Activated CD4-positive, alpha-beta T cell treated with anti-CD3 and anti-CD28 coated beads, Interleukin-2, amount 50 U/mL, for 16 hours (primary cell): ENCODE measurements around the gene ATG16L2.
"Not testable (repeated sequence)": the region's sequence is repeated elsewhere in the genome, so short reads cannot be mapped to it uniquely, and the experiment has no call there.

Source experiments
- DNase-seq: peaks from one replicate; pipeline ENCODE4 v3.0.0-alpha.2; 2020

Gene ATG16L2

GRCh38 chr11:72850832-72851231 lies 36.6 kb downstream of the ATG16L2 start:
- no peak for DNase-seq

GRCh38 chr11:72851726-72852125 lies 37.5 kb downstream of the ATG16L2 start:
- DNase-seq, result no peak

GRCh38 chr11:72856065-72856464 lies 41.9 kb downstream of the ATG16L2 start:
- no peak for DNase-seq

GRCh38 chr11:72856551-72857345 lies 42.5 kb downstream of the ATG16L2 start:
- DNase-seq, result no peak

GRCh38 chr11:72858267-72858666 lies 44.1 kb downstream of the ATG16L2 start:
- DNase-seq, result not testable (repeated sequence)

- no peak for DNase-seq
These were observed 44.9 kb downstream of the ATG16L2 start for GRCh38 chr11:72859126-72859525.

GRCh38 chr11:72860010-72860409 lies 45.8 kb downstream of the ATG16L2 start:
- no peak for DNase-seq

GRCh38 chr11:72860592-72860991 lies 46.4 kb downstream of the ATG16L2 start:
- no peak for DNase-seq

- DNase-seq, result no peak
These were observed 48.9 kb downstream of the ATG16L2 start for GRCh38 chr11:72863091-72863490.

GRCh38 chr11:72863916-72864315 lies 49.7 kb downstream of the ATG16L2 start:
- no peak for DNase-seq

GRCh38 chr11:72864702-72865655 lies 50.8 kb downstream of the ATG16L2 start:
- DNase-seq, result no peak

- DNase-seq, result no peak
These were observed 53.8 kb downstream of the ATG16L2 start for GRCh38 chr11:72867970-72868369.

GRCh38 chr11:72869831-72870230 lies 55.6 kb downstream of the ATG16L2 start:
- DNase-seq, result no peak

GRCh38 chr11:72871119-72871518 lies 56.9 kb downstream of the ATG16L2 start:
- no peak for DNase-seq

- no peak for DNase-seq
These were observed 57.8 kb downstream of the ATG16L2 start for GRCh38 chr11:72872012-72872411.

GRCh38 chr11:72875736-72876135 lies 61.5 kb downstream of the ATG16L2 start:
- DNase-seq, result no peak

- DNase-seq, result no peak
These were observed 61.9 kb downstream of the ATG16L2 start for GRCh38 chr11:72876147-72876546.
